GM18498 (cell line): Measurements from ENCODE around the gene ZRANB3.
"Not testable (repeated sequence)": the region's sequence is repeated elsewhere in the genome, so short reads cannot be mapped to it uniquely, and the experiment has no call there.

ENCODE experiments used
- ATAC-seq: cut with Tn5 transposase; IDR thresholded peaks from one replicate; pipeline ENCODE4 v1.9.1; 2021; ENCODE audit warnings: mild to moderate bottlenecking, moderate library complexity; ENCODE audit not compliant: unreplicated experiment

Gene ZRANB3

DNA sequence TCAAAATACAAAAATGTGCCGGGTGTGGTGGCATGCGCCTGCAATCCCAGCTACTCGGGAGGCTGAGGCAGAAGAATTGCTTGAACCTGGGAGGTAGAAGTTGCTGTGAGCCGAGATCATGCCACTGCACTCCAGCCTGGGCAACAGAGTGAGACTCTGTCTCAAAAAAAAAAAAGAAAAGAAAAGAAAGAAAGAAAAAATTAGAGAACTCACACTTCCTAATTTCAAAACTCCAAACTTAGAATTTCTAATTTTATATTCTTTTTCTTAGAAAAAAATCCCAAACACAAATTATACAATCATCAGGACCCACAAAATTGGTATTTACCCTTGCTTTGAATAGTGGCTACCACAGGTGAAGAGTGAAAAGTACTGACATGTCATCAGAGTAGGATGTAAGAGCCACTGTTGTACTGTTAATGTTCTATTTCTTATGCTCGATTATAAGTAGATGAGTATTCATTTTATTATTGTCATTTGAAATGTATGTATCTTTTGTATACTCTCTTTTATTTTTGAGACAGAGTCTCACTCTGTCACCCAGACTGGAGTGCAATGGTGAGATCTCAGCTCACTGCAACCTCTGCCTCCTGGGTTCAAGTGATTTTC lies 182.8 kb downstream of the ZRANB3 start:
- not testable (repeated sequence) for ATAC-seq

DNA sequence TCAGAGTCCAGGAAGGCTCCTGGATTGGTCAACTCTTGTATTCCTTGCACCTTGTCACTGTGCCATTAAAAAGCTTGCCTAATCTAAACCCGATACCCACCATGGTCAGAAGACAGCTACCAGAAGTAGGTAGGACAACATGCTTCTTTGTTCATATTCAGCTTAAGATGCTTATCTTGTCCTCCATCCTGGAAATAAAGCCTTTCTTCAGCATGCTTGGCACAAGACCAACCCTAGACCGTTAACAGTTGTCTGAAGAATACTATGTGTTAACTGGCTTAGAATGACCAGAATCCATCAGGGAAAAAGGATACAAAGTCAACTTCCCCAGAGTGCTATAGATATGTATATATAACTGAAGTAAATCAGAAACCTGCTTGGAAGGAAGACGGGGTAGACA lies 193.9 kb downstream of the ZRANB3 start:
- no peak for ATAC-seq

GRCh38 chr2:135335256-135335655 lies 195.8 kb downstream of the ZRANB3 start:
- ATAC-seq, result no peak

DNA sequence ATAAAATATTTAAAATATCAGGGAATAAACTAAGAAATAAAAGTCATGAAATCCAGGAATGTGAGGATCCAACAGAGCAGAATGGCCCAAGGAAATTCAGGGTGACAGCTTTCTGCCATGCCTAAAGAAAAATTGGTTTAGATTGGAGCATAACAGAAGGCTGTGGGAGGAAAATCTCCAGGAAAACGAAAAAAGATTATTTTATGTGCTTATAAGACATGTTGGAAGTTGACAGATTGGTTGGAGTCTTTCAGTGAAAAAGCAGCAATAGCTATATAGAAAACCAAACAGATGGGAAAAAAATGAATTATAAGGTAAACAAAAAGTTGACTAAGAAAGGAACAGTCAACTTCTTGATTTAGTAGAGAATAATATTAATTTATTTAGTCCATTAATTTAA lies 203.9 kb downstream of the ZRANB3 start:
- ATAC-seq, result no peak

GRCh38 chr2:135320465-135321355 lies 210.3 kb downstream of the ZRANB3 start:
- no peak for ATAC-seq

DNA sequence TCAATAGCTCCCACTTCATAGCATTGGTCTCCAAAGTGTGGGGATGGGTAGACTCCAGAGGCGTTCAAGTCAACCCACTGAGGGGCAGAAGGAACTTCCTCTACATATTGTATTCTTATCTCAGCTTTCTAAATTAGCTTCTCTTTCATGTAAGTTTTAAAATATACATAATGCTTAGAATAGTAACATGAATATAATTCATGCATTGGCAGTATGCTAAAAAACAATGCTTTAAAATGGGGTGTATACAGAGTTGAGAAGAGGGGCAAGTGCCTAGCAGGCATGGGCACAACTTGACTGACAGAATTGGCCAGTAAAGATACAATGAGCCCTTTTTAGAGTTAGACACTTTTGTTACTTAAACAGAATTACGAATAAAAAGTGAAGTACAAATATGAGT lies 212.2 kb downstream of the ZRANB3 start:
- ATAC-seq, result no peak

DNA sequence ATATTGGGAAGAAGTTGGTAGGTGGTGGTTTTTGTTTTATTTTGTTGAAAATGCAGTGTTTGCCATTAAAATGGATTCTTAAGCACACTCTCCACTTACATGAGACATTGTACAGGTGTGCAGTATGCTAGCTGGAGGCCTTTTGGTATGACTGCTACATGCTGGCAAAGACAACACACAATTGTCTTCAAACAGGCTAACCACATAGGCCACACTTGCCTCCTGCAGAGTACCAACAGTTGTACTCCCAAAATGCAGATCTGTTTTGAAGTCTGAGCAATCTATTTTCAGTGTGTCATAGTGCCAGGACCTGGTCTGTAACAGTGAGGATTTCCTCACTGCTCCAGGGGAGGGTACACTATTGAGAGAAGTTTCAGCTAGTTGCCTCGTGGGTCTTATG lies 213.6 kb downstream of the ZRANB3 start:
- no peak for ATAC-seq

DNA sequence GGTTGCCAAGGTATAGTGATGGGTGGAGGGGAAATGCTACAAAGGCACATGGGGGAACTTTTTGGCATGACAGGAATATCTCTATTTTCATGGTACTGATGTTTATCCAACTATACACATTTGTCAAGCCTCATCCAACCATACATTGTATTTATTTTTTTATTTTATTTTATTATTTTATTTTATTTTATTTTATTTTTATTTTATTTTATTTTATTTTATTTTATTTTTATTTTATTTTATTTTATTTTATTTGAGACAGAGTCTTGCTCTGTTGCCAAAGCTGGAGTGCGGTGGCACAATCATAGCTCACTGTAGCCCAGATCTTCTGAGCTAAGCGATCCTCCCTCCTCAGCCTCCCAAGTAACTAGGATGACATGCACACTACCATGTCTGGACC lies 219.1 kb downstream of the ZRANB3 start:
- no peak for ATAC-seq

DNA sequence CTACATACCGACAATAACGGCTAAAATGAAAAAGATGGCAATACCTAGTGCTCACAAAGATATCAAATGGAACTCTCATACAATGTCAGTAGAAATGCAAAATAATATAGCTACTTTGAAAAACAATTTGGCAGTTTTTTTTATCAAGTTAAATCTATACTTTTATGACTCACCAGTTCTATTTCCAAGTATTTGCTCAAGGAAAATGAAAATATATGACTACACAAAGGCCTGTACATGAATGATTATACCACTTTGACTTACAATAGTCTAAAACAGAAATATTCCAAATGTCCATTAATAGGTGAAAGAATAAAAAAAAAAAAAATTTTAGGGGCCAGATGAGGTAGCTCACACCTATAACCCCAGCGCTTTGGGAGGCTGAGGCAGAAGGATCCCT lies 219.8 kb downstream of the ZRANB3 start:
- no peak for ATAC-seq

DNA sequence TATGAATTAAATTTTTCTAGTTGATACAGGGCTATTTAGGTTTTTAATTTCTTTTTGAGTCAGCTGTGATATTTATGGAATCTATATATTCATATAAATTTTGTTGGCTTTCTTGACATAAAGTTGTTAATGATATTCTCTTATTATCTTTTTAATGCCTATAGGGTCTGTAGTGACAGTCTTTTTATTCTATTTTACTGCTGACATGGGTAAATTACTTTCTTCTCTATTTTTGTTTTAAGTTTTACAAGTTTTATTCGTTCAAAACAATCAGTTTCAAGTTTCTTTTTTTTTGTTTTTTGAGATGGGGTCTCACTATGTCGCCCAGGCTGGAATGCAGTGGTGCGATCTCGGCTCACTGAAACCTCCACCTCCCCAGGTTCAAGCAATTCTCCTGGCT lies 226.3 kb downstream of the ZRANB3 start:
- no peak for ATAC-seq

GRCh38 chr2:135299658-135300244 lies 231.3 kb downstream of the ZRANB3 start:
- peak; percentile 71 for ATAC-seq

DNA sequence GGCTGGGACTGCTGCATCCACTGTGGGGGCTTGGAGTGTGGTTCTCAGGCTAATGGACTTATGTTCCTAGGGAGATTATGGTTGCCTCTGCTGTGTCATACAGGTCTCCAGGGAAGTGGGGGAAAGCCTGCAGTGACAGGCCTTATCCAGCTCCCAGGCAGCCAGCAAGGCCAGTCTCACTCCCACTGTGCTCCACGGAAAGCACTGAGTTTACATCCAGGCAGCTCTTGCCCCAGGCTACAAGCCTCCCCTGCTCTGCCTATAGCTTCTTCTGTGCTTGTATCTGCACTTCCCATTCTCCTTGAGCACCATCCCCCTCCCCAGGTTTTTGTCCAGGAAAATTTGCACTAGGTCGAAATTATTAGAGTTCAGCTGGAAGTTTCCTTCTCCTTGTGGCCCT lies 231.9 kb downstream of the ZRANB3 start:
- no peak for ATAC-seq

- not testable (repeated sequence) for ATAC-seq
Measured at GRCh38 chr2:135287121-135287520, 243.9 kb downstream of the ZRANB3 start.

- ATAC-seq, result no peak
Measured at GRCh38 chr2:135285391-135285790, 245.6 kb downstream of the ZRANB3 start.

- ATAC-seq, result no peak
Measured at GRCh38 chr2:135281379-135281778, 249.6 kb downstream of the ZRANB3 start.

DNA sequence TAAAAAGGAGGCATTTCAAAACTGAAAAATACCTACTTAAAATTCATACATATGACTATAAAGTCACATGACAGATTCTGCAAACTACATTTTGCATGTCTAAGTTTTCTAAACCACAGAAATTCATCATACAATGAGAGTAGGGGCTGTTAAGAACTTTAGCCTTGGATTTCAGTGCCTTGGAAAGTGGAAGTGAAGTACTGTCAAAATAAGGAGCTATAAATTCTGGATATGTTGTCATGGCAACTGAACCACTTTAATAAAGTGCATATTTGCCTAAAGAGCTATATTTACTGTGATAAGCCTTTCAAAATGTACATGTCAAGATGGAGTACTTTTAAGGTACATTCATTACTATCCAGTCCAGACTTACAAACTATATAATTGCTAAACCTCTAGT lies 251.8 kb downstream of the ZRANB3 start:
- no peak for ATAC-seq

GRCh38 chr2:135276525-135276924 lies 254.5 kb downstream of the ZRANB3 start:
- no peak for ATAC-seq

DNA sequence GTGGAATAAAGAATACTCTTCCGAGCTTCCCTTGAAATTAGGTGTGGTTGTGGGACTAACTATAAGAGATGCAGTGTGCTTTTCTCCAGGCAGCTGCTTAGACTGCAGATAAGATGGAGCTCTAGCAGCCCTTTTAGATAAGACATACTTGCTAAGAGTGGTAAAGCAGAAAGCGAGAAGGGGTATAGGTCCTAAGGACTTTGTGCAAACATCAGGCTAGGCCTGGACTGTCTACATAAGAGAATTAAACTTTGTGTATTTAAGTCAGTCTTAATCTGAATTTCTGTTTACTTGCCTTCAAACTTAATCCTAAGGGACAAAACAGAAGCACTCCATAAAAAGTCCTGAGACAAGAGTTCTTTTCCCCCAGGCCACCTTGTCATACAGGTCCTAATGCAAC lies 260.0 kb downstream of the ZRANB3 start:
- ATAC-seq, result no peak

DNA sequence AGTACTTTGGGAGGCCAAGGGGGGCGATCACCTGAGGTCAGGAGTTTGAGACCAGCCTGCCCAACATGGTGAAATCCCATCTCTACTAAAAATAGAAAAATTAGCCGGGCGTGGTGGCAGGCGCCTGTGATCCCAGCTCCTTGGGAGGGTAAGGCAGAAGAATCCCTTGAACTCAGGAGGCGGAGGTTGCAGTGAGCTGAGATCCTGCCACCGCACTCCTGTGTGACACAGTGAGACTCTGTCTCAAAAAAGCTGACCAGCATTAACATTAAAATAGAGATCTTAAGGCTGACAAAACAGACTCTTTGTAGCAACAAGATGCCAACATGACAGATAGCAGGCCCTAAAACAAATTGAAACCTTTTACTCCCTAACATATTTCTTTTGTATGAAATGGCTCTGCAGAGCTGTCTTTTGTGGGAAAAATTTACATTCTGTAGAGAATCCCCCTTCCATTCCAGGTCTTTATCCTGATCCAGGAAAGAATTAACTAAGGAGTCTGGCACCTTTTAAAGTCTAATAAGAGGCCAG lies 265.0 kb downstream of the ZRANB3 start:
- no peak for ATAC-seq

DNA sequence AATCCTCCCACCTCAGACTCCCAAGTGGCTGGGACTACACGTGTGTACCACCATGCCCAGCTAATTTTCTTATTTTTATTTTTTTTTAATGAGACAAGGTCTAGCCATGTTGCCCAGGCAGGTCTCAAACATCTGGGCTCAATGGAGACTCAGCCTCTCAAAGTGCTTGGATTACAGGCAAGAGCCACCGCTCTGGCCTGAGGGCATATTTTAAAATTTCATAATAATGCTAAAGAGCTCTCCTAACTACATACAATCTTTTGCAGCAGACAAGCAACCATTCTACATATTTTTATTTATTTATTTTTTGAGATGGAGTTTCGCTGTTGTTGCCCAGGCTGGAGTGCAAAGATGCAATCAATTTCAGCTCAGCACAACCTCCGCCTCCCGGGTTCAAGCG lies 271.9 kb downstream of the ZRANB3 start:
- ATAC-seq, result no peak

GRCh38 chr2:135258193-135258592 lies 272.8 kb downstream of the ZRANB3 start:
- no peak for ATAC-seq
